ENCODE data around the gene TSSK6.

TSSK6 gene

GRCh38 chr19:19464339-19465098 is 50.8 kb downstream of the TSSK6 start:
- DNase-seq (ENCODE audit: low read depth, low spot score) = peak; percentile 88

Measured in astrocyte of the hippocampus (primary cell).